Activated naive CD8-positive, alpha-beta T cell treated with anti-CD3 and anti-CD28 coated beads, Interleukin-2, amount 10 ng/mL, durations not matched to agents 7 days and 5 days (primary cell): Measurements from ENCODE around the gene MEIS1. TPM values are rescaled to one million over a fixed set of nuclear protein-coding genes. Genes with fewer than 3 reads are reported as not detected.

Experiments
- ATAC-seq: fragments of 150-1000 bp; cut with Tn5 transposase; one replicate; pipeline ENCODE4 v1.10.0; 2021; ENCODE audit warnings: low read depth, moderate library complexity
- POLR2A ChIA-PET: fragments of 350-600 bp; sonication (Branson Sonifier 250); formaldehyde crosslinking; loops from one replicate; lab custom pipeline; 2021; ENCODE audit warnings: antibody characterized with exemption; lab: Charles Lee
- DNase-seq: peaks from one replicate; pipeline ENCODE4 v3.0.0; 2021
- H3K27ac Mint-ChIP-seq: one replicate; pipeline ENCODE4 v1.8.0; 2022; ENCODE audit warnings: mild to moderate bottlenecking, mixed read lengths
- H3K27me3 Mint-ChIP-seq: one replicate; pipeline ENCODE4 v1.8.0; 2022; ENCODE audit warnings: mild to moderate bottlenecking, moderate library complexity, mixed read lengths
- H3K36me3 Mint-ChIP-seq: one replicate; pipeline ENCODE4 v1.8.0; 2021; ENCODE audit warnings: mild to moderate bottlenecking, mixed read lengths
- H3K4me1 Mint-ChIP-seq: one replicate; pipeline ENCODE4 v1.8.0; 2021; ENCODE audit warnings: mixed read lengths
- H3K4me3 Mint-ChIP-seq: one replicate; pipeline ENCODE4 v1.8.0; 2022; ENCODE audit warnings: mild to moderate bottlenecking, moderate library complexity, mixed read lengths
- H3K9me3 Mint-ChIP-seq: one replicate; pipeline ENCODE4 v1.8.0; 2021; ENCODE audit warnings: mixed read lengths
- total RNA-seq, 2 experiments: library from RNA; stranded (reverse); gene quantifications; one replicate each; pipeline ENCODE4 v1.2.3, GENCODE V29; 2021

Gene MEIS1
- total RNA-seq, 2 experiments from 2014 or later: not detected

DNA sequence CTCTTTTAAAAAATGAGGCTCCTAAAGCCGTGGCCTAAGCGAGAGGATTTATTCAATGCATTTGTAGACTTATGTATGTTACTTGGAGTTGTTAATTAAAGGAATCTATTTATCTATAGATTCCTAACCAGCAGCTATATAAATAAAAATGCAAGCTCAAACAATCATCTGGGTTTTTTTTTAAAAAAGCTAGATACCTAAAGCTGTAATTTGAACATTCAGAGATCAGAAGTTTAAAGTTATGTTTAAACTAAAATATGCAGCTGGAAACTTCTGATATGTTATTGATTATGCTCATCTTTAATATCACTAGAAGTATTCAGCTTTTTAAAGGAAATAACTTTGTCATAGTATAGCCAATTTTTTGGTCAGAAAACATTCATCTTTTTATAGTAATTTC, 1.0 kb downstream of the MEIS1 start:
- Mint-ChIP-seq H3K27ac (no peak overlapping the region), H3K9me3 (no peaks in the 10 kb centered on the region), H3K4me1 (peaks cover 23% of the 10 kb centered on the region), H3K4me3 (no peak overlapping the region), H3K36me3 (no peaks in the 10 kb centered on the region), H3K27me3 (peaks cover 96% of the 10 kb centered on the region)
- POLR2A ChIA-PET: no interaction called here
- ATAC-seq: no peak
- DNase-seq: no peak

DNA sequence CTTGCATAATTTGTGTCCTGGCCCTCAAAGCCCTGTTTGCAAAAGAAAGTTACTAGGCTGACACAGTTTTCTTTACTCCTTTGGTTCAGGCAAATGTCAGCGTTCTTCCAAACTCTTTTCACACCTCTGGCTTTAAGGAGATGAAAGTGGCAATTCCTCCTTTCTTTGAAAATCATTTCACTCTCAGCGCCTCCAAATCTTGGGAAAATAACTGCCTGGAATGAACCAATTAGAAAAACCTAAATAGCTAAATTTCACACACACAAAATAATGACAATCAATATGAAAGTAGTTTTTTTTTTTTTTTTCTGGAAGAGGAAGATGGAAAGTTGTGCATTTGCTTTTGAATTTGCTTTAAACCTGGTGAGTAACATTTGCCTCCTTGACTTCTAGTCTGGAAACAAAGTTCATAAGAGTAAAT, 1.7 kb downstream of the MEIS1 start:
- Mint-ChIP-seq H3K27me3 (peaks cover 96% of the 10 kb centered on the region), H3K36me3 (no peaks in the 10 kb centered on the region), H3K4me3 (no peak overlapping the region), H3K27ac (no peak overlapping the region), H3K4me1 (peaks cover 23% of the 10 kb centered on the region), H3K9me3 (no peaks in the 10 kb centered on the region)
- POLR2A ChIA-PET: interaction anchor here (0.7 kb wide), 1 partner anchor 10 kb away, joined by 5 read pairs; no protein-coding TSS in a partner anchor
- DNase-seq: no peak
- no peak for ATAC-seq

DNA sequence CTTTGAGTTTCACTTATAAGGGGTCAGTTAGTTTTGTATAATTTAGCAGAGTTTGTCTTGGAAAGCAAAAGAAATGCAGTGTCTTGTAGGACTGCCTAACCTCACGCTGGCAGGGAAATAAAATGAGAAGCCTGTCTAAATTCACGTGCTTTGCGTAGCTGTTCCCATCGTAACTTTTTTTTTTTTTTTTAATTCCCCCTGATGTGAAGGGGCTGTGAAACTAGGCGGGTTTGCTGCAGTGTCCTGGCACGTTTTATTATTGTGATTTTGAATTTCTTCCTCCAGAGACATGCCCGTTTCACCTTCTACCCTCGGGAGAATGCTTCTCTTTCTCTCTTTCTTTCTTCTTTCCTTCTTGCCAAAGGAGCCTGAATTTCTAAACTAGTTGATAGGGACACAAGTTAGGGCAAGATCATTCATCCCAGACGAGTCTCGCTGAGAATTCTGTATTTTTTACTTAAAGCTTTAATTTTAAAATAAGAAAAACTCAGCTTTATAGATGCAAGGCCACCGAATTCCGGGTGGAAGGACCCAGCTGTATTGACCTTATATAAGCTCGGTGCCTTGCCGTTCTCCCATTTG, 2.3 kb downstream of the MEIS1 start:
- ATAC-seq (no peak), DNase-seq (no peak)
- POLR2A ChIA-PET: interaction anchor here (0.7 kb wide), 1 partner anchor 11 kb away, joined by 5 read pairs; no protein-coding TSS in a partner anchor
- peaks cover 92% of the 10 kb centered on the region for H3K27me3 Mint-ChIP-seq
- peaks cover 23% of the 10 kb centered on the region for H3K4me1 Mint-ChIP-seq
- H3K4me3 Mint-ChIP-seq: no peak overlapping the region
- no peaks in the 10 kb centered on the region for H3K36me3 Mint-ChIP-seq
- H3K27ac Mint-ChIP-seq: no peak overlapping the region
- H3K9me3 Mint-ChIP-seq: no peaks in the 10 kb centered on the region

DNA sequence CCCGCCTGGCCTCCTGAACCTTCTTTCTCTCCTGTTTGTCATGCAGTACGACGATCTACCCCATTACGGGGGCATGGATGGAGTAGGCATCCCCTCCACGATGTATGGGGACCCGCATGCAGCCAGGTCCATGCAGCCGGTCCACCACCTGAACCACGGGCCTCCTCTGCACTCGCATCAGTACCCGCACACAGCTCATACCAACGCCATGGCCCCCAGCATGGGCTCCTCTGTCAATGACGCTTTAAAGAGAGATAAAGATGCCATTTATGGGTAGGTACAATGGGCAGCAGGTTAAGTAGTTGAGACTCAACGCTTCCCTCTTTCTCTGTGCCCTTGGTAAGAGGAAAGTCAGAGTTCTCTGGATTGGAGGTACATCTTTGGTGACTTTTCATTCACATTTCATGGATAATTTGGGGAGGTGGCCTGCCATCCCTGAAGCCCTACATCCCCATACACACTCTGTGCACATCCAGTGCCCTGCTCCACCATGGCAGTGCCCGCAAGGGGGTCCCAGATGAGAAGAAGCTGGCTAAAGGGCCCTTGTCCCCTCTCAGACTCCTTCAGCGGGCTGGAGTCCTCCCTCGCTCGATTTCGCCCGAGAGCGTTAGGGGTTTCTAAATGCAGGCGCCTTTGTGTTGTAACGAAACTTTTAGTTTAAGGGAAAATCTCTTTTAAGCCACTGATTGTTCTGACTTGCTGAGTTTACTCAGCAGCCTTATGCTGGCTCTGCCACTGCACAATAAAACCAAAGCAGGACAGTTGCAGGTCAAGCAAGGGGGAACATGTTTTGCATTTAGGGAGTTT, 3.0 kb downstream of the MEIS1 start:
- Mint-ChIP-seq H3K9me3 (no peaks in the 10 kb centered on the region), H3K36me3 (no peaks in the 10 kb centered on the region), H3K27ac (no peak overlapping the region), H3K27me3 (peaks cover 92% of the 10 kb centered on the region), H3K4me3 (no peak overlapping the region), H3K4me1 (peaks cover 23% of the 10 kb centered on the region)
- POLR2A ChIA-PET: no interaction called here
- ATAC-seq (no peak), DNase-seq (no peak)

DNA sequence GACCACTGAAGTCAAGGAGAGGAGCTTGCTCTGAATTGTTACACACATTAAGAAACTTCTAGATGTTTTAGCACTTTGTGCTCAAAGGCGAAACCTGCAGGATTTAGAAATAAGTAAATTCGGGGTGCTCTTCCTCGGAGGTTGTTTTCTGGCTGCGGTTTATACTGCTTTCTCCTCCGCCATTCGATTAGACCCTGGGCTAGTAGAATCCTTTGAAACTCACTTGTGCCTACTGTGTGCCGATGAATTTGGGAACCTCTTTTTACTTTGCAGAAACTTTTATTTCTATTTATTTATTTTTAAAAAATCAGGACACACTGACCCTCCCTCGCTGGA, 3.5 kb downstream of the MEIS1 start:
- Mint-ChIP-seq H3K4me3 (no peak overlapping the region), H3K36me3 (no peaks in the 10 kb centered on the region), H3K9me3 (no peaks in the 10 kb centered on the region), H3K4me1 (peaks cover 23% of the 10 kb centered on the region), H3K27me3 (peaks cover 86% of the 10 kb centered on the region), H3K27ac (no peak overlapping the region)
- POLR2A ChIA-PET: no interaction called here
- DNase-seq: no peak
- ATAC-seq: no peak

DNA sequence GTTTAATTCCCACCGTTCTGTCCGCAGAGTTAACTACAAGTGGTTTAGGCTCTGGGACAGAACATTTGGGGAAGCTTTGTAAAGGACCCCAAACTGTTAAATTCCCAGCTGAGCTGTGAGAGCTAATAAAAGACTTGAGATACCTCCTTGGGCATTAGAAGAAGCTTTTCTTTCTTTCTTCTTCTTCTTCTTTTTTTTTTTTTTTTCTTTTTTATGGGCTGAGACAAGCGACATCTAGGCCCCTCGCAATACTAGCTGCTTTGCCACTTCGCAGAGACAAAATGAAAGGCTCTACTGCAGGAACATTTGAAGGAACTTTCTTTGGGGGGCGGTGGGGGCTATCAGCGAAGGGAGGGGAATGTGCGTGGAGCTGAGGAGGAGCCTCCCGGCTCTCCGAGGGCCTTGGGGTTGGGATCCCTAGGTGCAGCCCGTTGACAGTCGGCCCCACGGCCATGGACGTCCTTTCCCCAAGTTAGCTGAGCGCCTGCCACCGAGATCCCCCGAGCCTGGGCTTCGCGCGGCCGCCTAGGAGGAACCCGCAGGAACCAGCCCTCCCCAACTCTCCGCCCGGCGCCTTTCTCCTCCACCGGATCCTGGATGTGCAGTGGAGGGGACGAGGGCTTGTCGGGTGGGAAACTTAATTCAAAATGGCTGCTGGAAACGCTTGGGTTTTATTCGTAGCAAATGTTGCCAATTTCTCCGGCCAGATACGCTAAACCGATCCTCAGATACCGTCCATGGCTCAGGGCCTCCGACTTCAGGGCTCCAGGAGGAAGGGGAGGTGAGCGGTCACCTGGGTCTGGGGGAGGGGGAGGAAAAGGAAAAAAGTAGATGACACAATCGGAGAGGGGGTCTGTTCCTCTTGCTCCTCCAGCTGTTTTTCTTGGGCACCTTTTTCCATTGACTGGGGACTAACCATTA, 4.2 kb downstream of the MEIS1 start:
- Mint-ChIP-seq H3K4me3 (no peak overlapping the region), H3K27ac (no peak overlapping the region), H3K9me3 (no peaks in the 10 kb centered on the region), H3K36me3 (no peaks in the 10 kb centered on the region), H3K27me3 (peaks cover 85% of the 10 kb centered on the region), H3K4me1 (peaks cover 20% of the 10 kb centered on the region)
- DNase-seq (no peak), ATAC-seq (no peak)
- POLR2A ChIA-PET: no interaction called here

DNA sequence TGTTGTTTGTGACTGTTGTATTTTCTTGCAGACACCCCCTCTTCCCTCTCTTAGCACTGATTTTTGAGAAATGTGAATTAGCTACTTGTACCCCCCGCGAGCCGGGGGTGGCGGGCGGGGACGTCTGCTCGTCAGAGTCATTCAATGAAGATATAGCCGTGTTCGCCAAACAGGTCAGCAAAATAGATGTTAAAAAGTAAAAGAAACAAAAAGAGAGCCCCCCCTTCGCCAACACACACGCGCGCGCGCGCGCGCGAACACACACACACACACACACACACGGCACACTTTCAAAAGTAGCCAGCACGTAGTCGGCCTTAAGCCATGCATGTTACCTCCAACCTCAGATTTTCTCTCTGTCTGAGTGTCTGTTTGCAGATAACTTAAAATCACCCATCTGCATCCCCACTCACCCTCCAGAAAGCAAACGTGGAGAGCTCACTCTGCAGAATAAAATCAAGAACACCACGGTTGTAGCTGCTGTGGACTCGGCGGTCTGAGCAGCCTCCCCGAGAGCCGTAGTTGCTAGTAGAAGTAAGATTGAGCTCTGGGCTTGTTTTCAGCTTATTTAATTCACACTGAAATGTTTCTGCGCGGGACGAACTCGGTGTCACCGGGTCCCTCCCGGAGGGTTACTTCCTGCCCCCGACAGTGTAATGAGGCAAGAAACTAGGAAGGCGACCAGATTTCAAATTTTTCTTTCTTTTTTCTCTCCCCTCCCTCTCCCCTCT, 5.1 kb downstream of the MEIS1 start:
- DNase-seq: no peak
- Mint-ChIP-seq H3K4me3 (peak overlapping the region; percentile 28), H3K9me3 (no peaks in the 10 kb centered on the region), H3K4me1 (peaks cover 14% of the 10 kb centered on the region), H3K36me3 (no peaks in the 10 kb centered on the region), H3K27me3 (peaks cover 82% of the 10 kb centered on the region), H3K27ac (no peak overlapping the region)
- no peak for ATAC-seq
- POLR2A ChIA-PET: no interaction called here

DNA sequence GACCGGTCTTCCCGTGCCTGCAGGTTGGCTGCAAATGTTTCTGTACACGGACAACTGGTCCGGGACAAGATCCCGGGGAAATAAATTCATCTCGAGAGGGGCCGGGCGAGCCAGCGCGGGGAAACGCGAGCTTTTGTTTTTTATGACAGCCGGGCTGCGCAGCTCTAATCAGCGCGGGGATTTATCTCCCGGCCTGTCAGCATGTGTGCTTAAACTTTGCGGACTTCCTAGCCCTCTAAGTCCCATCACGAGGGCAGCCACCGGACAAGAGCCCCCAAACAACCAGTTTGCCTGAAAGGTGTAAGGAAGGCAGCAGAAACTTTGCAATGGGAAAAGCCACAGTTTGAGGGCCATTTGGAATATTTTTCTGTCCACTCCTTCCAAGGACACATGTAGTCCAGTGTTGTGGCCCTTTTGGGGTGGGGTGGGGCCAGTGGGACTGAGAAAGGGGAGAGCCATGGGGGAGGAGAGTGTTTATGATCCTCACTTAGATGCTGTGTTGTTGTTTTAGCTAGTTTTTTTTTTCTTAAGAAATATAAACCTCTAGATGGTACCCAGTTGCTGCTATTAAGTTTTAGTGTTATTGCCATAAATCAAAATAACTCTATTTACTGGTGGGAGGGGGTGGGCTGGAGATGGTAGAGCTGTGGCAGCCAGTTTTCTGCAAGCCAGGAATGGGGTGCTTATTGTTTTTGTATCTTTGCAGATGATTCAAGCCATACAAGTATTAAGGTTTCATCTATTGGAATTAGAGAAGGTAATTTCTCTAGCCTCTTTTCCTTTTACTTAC, 6.0 kb downstream of the MEIS1 start:
- no peak overlapping the region for H3K27ac Mint-ChIP-seq

DNA sequence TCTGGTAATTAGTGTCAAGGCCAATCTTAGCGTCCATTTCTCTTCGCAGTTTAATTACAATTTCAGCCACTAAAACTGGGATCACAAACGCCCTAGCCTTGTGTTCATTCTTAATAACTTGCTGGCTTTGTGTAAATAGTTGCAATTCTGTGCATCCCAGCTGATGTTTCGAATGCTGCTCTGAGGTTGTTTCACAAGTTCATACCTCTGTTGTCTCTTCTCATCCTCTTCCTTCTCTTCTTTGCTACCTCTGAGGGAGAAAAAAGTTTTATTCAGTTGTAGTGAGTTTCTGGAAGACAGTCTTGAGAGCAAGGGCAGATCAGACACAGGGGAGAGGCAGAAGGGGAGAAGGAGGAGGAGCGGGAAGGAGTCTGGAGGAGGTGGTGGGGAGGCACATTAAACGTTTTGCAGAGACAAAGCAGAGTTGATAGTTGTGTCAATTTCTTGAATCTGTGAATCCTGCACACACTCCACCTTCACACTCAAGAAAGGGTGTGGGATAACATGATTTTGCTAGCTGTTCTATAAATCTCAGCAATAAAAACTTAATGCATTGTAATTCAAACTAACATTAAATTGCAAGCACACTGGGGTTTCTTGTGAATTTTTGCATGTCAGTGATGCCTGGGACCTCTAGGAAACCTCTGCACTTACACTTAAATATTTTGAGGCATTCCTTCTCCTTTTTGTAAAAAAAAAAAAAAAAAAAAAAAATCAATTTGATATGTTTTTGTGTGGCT, 6.8 kb downstream of the MEIS1 start:
- Mint-ChIP-seq H3K36me3 (no peaks in the 10 kb centered on the region), H3K27me3 (peaks cover 75% of the 10 kb centered on the region), H3K9me3 (no peaks in the 10 kb centered on the region), H3K4me1 (peaks cover 6% of the 10 kb centered on the region), H3K4me3 (no peak overlapping the region), H3K27ac (no peak overlapping the region)
- ATAC-seq: no peak
- POLR2A ChIA-PET: no interaction called here
- DNase-seq: no peak

More for the DNA sequence above, 6.0 kb downstream of the MEIS1 start:
- POLR2A ChIA-PET: no interaction called here
- no peak for DNase-seq
- no peak for ATAC-seq
- H3K4me1 Mint-ChIP-seq: peaks cover 6% of the 10 kb centered on the region
- no peaks in the 10 kb centered on the region for H3K9me3 Mint-ChIP-seq
- H3K4me3 Mint-ChIP-seq: no peak overlapping the region
- H3K36me3 Mint-ChIP-seq: no peaks in the 10 kb centered on the region
- peaks cover 80% of the 10 kb centered on the region for H3K27me3 Mint-ChIP-seq

DNA sequence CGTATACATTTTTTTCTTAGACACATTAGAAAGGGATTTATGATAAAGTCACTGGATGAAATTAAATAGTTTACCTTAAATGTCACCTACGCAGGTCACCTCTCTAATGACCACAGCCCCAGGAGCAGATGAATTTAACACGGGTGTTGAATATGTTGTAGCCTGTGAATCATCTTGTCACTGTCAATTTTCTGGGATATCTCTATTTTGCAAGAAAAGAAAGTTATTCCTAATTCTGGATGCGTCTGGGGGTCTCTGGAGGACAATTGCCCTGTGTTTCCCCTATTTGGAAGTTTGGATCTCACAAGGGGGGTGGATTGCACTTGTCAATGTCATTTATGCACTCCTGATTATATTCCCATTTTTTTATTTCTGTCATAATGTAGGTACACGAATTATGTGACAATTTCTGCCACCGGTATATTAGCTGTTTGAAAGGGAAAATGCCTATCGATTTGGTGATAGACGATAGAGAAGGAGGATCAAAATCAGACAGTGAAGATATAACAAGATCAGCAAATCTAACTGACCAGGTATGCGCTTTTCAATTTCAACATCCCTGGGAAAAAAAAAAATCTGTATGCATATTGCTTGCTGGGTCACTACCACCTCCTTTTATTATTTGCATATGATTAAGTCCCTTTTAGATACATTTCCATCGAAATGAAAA, 7.7 kb downstream of the MEIS1 start:
- H3K27me3 Mint-ChIP-seq: peaks cover 73% of the 10 kb centered on the region
- no peaks in the 10 kb centered on the region for H3K9me3 Mint-ChIP-seq
- no peaks in the 10 kb centered on the region for H3K36me3 Mint-ChIP-seq
- H3K4me1 Mint-ChIP-seq: peaks cover 6% of the 10 kb centered on the region
- POLR2A ChIA-PET: no interaction called here
- no peak overlapping the region for H3K27ac Mint-ChIP-seq
- no peak for ATAC-seq
- no peak overlapping the region for H3K4me3 Mint-ChIP-seq
- no peak for DNase-seq

DNA sequence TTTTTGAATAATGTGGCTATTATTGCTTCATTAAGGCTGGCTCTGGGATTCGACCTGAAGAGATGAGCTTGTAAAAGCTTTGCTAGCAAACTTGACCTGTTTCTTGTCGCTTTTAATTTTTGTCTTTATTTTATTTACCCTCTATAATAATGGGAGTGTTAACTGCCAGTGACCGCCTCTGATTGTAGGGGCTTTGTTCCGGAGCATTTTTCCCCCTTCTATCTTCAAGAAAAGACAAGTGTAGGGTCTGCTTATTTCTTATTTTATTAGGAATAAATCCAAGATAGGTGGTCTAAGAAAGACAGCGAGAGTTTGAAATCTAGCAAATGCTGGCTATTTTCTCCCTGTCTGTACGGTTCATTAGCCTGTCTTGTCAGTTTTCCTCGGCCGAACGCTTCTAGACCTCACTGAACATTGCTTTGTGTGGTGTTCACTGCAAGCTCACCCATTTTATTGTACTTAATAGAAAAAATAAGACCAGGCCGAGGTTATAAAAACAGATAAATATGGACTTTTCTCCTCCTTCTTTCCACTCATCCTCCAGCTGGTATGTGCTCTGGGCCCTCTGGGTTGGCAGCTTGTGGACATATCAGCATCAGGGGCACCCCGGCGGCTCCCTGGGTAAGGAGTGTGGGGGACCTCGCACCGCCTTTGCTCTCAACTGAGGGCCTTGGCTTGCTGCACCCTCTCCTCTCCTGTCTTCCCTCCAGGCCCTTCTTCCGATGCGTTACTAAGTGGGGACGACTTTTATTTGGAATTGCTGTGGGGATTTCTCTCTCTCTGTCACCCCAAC, 8.5 kb downstream of the MEIS1 start:
- no peak for DNase-seq
- Mint-ChIP-seq H3K9me3 (no peaks in the 10 kb centered on the region), H3K27me3 (peaks cover 68% of the 10 kb centered on the region), H3K36me3 (no peaks in the 10 kb centered on the region), H3K4me3 (no peak overlapping the region), H3K4me1 (peaks cover 6% of the 10 kb centered on the region), H3K27ac (no peak overlapping the region)
- no peak for ATAC-seq
- POLR2A ChIA-PET: no interaction called here
